ENCODE results near the gene GPRC5D.

The GPRC5D gene

DNA sequence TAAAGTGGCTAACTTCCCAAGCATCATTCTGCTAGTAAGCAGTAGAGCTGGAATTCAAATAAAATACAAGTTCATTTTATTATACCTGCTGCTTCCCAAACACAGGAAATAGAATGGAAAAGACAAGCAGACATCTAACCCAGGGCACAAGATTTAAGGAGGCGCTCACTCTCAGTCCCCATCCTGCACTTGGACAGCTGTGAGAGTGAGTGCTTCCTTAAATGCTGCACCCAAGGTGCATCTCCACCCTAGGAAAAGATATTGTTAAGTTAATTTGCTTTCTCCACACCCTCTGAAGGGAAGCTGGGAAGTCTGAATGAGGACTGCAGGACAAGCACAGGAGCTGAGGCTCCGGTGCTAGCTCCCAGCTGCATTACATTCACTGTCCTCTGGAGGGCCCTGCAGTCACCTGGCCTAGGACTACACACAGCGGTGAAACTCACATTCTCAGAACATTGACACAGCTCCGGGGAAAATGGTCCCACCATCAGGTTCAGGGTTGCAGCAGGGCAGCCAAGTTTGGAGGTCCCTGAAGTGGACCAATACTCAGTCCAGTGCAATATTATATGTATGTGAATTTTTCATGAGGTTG is 33.9 kb upstream of the GPRC5D start:
- Histone ChIP-seq H3K4me2 (no peak overlapping the region), H3K9ac (no peak overlapping the region), H3K4me3 (IDR thresholded peaks at IDR 0.05; ENCODE audit: insufficient read depth, low read depth, low read length) (no peak overlapping the region), H2AFZ (ENCODE audit: low read depth) (no peak overlapping the region), H3K27me3 (ENCODE audit: insufficient read depth, low read depth) (no peaks in the 10 kb centered on the region), H4K20me1 (ENCODE audit: insufficient read depth) (no peaks in the 10 kb centered on the region), H3K4me1 (ENCODE audit: low read depth, poor library complexity, severe bottlenecking) (no peaks in the 10 kb centered on the region), H3K36me3 (ENCODE audit: insufficient read depth) (no peaks in the 10 kb centered on the region), H3K79me2 (ENCODE audit: insufficient read depth, low read depth) (no peaks in the 10 kb centered on the region), H3K27ac (no peak overlapping the region)
- peak; percentile 59 for TF ChIP-seq CTCF (conservative IDR thresholded peaks at IDR 0.05; ENCODE audit: low read depth, low read length)

GRCh38 chr12:12984149-12984548 is 32.2 kb upstream of the GPRC5D start:
- H2AFZ ChIP-seq (ENCODE audit: low read depth), result no peak overlapping the region
- TF ChIP-seq CTCF (conservative IDR thresholded peaks at IDR 0.05; ENCODE audit: low read depth, low read length), result no peak
- H3K27me3 ChIP-seq (ENCODE audit: insufficient read depth, low read depth), result no peaks in the 10 kb centered on the region
- no peaks in the 10 kb centered on the region for H3K36me3 ChIP-seq (ENCODE audit: insufficient read depth)
- no peak overlapping the region for H3K27ac ChIP-seq
- H3K79me2 ChIP-seq (ENCODE audit: insufficient read depth, low read depth), result no peaks in the 10 kb centered on the region
- H4K20me1 ChIP-seq (ENCODE audit: insufficient read depth), result no peaks in the 10 kb centered on the region
- H3K4me1 ChIP-seq (ENCODE audit: low read depth, poor library complexity, severe bottlenecking), result no peaks in the 10 kb centered on the region
- H3K9ac ChIP-seq, result no peak overlapping the region
- no peak overlapping the region for H3K4me3 ChIP-seq (IDR thresholded peaks at IDR 0.05; ENCODE audit: insufficient read depth, low read depth, low read length)
- no peak overlapping the region for H3K4me2 ChIP-seq

- Histone ChIP-seq H3K4me1 (ENCODE audit: low read depth, poor library complexity, severe bottlenecking) (no peaks in the 10 kb centered on the region), H3K4me2 (no peak overlapping the region), H3K9ac (no peak overlapping the region), H2AFZ (ENCODE audit: low read depth) (no peak overlapping the region), H3K79me2 (ENCODE audit: insufficient read depth, low read depth) (no peaks in the 10 kb centered on the region), H4K20me1 (ENCODE audit: insufficient read depth) (no peaks in the 10 kb centered on the region), H3K36me3 (ENCODE audit: insufficient read depth) (no peaks in the 10 kb centered on the region), H3K27me3 (ENCODE audit: insufficient read depth, low read depth) (no peaks in the 10 kb centered on the region), H3K4me3 (IDR thresholded peaks at IDR 0.05; ENCODE audit: insufficient read depth, low read depth, low read length) (no peak overlapping the region), H3K27ac (no peak overlapping the region)
- TF ChIP-seq CTCF (conservative IDR thresholded peaks at IDR 0.05; ENCODE audit: low read depth, low read length), result 0 out of 2 replicates have a peak, but pooled peaks have one; percentile 11
These were observed 31.6 kb upstream of the GPRC5D start for GRCh38 chr12:12983420-12984035.

DNA sequence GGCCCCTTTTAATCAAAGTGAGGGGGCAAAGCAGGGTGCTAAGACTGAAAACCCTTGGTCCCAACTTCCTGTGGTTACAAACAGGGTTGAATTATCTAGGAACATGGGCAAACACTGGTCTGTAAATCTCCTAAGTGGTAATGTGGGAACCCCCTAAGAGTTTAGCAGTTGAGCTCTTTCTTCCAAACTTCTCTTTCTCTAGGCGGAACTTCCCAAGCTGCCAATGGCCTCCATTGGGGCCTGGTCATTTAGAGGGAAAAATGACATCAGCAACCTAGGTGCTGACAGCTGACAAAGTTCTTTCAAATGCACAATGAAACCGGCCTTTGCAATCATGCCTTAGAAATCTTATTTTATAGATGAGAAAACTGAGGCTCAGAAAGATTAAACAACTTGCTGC is 30.4 kb upstream of the GPRC5D start:
- H3K27me3 ChIP-seq (ENCODE audit: insufficient read depth, low read depth), result no peaks in the 10 kb centered on the region
- H4K20me1 ChIP-seq (ENCODE audit: insufficient read depth), result no peaks in the 10 kb centered on the region
- no peaks in the 10 kb centered on the region for H3K79me2 ChIP-seq (ENCODE audit: insufficient read depth, low read depth)
- no peak for TF ChIP-seq CTCF (conservative IDR thresholded peaks at IDR 0.05; ENCODE audit: low read depth, low read length)
- no peak overlapping the region for H2AFZ ChIP-seq (ENCODE audit: low read depth)
- H3K4me2 ChIP-seq, result no peak overlapping the region
- H3K4me3 ChIP-seq (IDR thresholded peaks at IDR 0.05; ENCODE audit: insufficient read depth, low read depth, low read length), result no peak overlapping the region
- no peaks in the 10 kb centered on the region for H3K36me3 ChIP-seq (ENCODE audit: insufficient read depth)
- no peak overlapping the region for H3K27ac ChIP-seq
- no peak overlapping the region for H3K9ac ChIP-seq
- no peaks in the 10 kb centered on the region for H3K4me1 ChIP-seq (ENCODE audit: low read depth, poor library complexity, severe bottlenecking)

Data from KMS-11 (cell line).